AG09309 (cell line): ENCODE results near the gene DDX28.
"Not testable (repeated sequence)": the region's sequence is repeated elsewhere in the genome, so short reads cannot be mapped to it uniquely, and the experiment has no call there.

Source experiments
- DNase-seq: peaks from one replicate; pipeline ENCODE4 v3.0.0-alpha.2; 2010; ENCODE audit warnings: low read depth
- H3K4me3 ChIP-seq: 2 replicates; pipeline ENCODE4 v1.5.1; 2011; ENCODE audit warnings: mild to moderate bottlenecking, low read depth, low read length, moderate library complexity; ENCODE audit not compliant: control insufficient read depth
- TF ChIP-seq, protein P1 (sequence below): IDR thresholded peaks from 2 replicates; pipeline ENCODE4 v1.5.1; 2011; ENCODE audit warnings: mild to moderate bottlenecking, low read depth, low read length, inconsistent platforms; ENCODE audit not compliant: insufficient read depth, control insufficient read depth; ENCODE audit errors: missing control alignments

DDX28 gene

DNA sequence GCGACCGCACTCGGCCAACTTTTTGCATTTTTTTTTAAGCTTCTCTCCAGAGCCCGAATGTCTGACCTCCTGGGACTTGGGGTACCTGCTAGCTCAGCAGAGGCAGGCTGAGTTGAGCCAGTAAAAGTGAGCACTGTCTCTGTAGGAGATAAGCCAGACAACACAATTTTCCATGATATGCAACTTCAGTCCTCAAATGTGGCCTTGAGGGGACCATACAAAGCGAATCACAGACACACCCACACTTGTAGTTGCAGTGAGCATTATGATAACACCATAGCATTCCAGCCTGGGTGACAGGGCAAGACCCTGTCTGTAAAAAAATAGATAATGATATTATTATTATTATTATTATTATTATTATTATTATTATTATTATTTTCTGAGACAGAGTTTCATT lies 26.4 kb downstream of the DDX28 start:
- H3K4me3 ChIP-seq: no peak overlapping the region
- TF ChIP-seq, protein P1, sequence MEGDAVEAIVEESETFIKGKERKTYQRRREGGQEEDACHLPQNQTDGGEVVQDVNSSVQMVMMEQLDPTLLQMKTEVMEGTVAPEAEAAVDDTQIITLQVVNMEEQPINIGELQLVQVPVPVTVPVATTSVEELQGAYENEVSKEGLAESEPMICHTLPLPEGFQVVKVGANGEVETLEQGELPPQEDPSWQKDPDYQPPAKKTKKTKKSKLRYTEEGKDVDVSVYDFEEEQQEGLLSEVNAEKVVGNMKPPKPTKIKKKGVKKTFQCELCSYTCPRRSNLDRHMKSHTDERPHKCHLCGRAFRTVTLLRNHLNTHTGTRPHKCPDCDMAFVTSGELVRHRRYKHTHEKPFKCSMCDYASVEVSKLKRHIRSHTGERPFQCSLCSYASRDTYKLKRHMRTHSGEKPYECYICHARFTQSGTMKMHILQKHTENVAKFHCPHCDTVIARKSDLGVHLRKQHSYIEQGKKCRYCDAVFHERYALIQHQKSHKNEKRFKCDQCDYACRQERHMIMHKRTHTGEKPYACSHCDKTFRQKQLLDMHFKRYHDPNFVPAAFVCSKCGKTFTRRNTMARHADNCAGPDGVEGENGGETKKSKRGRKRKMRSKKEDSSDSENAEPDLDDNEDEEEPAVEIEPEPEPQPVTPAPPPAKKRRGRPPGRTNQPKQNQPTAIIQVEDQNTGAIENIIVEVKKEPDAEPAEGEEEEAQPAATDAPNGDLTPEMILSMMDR: no peak
- no peak for DNase-seq

DNA sequence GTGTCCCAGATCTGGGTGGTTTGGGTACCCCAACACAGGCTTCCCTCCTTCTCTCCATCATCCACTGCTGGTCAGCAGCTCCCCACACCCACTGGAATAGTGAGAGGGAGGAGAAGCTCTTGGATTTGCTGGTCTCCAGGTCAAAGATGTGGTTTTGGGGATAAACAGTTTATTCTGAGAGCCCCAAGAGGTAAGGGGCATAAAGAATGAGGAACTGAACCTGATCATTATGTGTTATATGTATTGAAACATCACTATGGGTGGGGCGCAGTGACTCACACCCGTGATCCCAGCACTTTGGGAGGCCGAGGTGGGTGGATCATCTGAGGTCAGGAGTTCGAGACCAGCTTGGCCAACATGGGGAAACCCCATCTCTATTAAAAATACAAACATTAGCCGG lies 27.6 kb downstream of the DDX28 start:
- no peak overlapping the region for H3K4me3 ChIP-seq
- TF ChIP-seq, protein P1: no peak
- DNase-seq: no peak

DNA sequence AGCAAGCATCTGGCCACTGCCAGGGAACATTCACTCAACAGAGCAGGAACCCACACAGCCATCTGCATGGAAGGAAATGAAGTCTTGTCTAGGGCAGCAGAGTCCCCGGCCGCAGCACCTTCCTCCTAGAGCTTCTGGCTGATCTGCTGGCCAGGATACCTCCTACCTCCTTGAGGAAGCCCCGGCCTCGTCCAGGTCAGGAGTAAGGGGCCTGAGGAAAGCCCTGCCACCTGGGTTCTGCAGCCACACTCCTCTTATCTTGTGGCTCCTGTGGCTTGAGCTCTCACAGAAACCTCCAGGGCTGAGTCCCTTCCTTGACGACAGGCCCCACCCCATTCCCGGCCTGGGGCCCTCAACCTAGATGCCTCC lies 29.0 kb downstream of the DDX28 start:
- not testable (repeated sequence) for DNase-seq, H3K4me3 ChIP-seq

DNA sequence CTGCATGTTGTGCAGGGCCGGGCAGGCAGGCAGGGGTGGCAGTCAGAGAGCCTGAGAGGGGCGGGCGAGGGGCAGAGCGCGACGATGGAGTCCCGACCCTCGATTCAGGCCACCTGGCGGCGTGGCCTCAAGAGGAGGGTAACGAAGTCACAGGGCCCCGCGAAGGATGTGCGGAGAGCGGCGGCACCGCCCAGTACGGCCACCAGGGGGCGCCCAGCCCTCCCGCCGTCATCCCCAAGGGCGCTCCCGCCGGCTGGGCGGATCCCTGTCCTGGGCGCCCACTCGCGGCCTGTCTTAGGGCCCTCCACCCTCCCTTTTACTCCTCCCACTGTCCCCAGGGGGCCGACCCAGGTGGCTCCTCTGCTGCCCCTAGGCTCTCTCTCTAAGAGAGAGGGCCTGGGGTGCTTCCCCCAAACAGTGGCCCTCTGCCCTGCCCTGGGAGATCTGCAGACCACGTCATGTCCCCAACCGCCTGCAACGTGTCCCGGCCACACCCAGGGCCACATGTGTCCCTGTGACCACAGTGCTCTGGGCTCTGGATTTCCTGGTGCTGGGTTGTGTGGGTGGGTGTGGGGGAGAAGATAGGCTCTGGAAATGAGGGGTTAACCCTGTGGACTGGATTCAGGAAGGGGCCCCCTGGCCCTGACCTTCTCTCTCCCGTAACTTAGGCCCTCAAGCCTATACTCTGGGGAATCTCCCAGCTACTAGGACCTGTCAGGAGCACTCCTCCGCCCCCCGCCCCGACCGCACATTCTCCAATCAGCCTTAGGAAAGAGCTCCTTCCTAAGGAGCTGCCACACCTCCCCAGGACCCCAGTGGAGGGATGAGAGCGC lies 29.6 kb downstream of the DDX28 start:
- H3K4me3 ChIP-seq: peak overlapping the region; percentile 28
- TF ChIP-seq, protein P1: peak; percentile 81
- no peak for DNase-seq

DNA sequence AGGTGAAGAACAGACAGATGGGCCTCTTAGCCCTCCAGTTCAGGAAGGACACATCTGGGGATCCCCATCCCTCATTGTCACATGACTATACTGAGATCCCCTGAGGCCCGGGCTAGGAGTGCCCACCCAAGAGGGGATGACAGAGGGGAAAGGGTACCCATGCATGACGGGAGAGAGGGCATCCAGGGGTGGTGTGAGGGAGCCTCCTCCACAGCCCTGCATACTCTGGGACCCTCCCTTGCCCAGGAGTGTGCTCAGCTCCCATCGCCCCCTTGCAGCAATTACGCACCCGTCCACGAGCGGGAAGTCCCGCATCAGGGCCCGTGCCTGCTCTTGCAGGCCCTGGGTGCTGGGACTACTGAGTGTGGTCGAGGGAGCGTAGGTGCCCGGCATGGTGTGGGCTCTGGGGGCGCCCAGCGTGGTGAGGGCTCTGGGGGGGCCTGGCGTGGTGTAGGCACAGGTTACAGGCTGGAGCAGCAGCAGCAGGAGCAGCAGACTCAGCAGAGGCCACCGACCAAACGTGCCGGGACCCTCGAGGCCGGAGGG lies 30.3 kb downstream of the DDX28 start:
- DNase-seq: no peak
- H3K4me3 ChIP-seq: no peak overlapping the region
- TF ChIP-seq, protein P1: no peak

DNA sequence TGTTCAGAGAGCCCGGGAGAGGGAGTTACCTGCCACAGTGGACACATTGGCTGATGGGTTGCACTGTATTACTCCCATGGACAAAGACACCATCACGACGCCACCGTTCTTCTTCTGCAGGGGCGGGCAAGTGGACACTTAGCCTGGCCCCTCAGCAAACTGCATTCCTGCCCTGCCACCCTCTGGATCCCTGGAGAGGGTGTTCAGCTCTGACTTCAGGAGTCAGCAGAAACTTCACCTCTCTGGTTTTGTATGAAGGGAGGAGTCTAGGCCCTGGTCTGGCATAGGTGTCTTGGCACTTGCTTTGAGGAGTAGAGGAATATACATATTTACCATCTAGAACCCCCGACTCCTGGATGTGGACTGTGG lies 33.0 kb downstream of the DDX28 start:
- no peak for DNase-seq
- H3K4me3 ChIP-seq: no peak overlapping the region
- TF ChIP-seq, protein P1: no peak

DNA sequence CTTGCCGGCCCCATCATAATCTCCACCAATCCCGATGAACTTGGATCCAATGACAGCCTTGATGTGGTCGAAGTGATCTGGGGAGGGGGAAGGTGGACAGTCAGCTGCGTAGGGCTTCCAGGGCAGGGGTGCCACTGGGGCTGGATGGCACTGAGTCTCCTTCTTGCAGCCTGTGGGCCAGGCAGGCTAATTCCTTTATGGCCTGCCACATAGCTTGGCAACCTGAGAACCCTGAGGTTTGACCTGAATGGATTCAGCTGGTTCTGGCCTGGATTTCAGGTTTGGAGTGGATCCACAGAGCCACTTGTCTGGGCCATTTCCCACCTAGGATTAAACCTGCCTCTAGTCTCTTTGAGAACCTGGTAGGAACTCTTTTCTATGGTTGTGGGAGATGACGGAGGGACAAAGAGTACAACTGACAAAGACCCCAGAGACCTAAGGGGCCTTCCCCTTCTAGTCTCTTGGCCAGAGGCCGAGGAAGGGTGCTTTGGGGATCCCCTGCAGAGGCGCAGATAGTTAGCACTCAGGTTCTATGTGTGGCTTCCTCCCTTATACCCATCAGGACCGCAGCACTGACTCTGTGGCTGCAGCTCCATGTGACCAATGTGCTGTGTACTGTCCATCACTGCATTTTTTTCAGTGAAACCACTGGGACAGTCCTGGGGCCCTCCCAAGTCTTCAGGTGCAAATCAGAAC lies 33.6 kb downstream of the DDX28 start:
- H3K4me3 ChIP-seq: no peak overlapping the region
- no peak for DNase-seq
- TF ChIP-seq, protein P1: no peak
